Stimulated activated memory B cell treated with anti-CD40 and anti-IgM and Interleukin-4, amounts not matched to agents 10 μg/mL and 1 μg/mL and 100 μg/mL, for 72 hours (primary cell): ENCODE measurements around the gene FGGY.
"Not testable (repeated sequence)": the region's sequence is repeated elsewhere in the genome, so short reads cannot be mapped to it uniquely, and the experiment has no call there.

Source experiments
- ATAC-seq: fragments of 150-1000 bp; cut with Tn5 transposase; 2 replicates; pipeline ENCODE4 v1.10.0; 2021
- H3K27ac Mint-ChIP-seq: one replicate; pipeline ENCODE4 v1.8.0; 2022; ENCODE audit warnings: mild to moderate bottlenecking, mixed read lengths
- H3K27me3 Mint-ChIP-seq: one replicate; pipeline ENCODE4 v1.8.0; 2022; ENCODE audit warnings: mixed read lengths
- H3K36me3 Mint-ChIP-seq: one replicate; pipeline ENCODE4 v1.8.0; 2022; ENCODE audit warnings: mixed read lengths
- H3K4me1 Mint-ChIP-seq: one replicate; pipeline ENCODE4 v1.8.0; 2022; ENCODE audit warnings: mixed read lengths
- H3K4me3 Mint-ChIP-seq: one replicate; pipeline ENCODE4 v1.8.0; 2022; ENCODE audit warnings: mild to moderate bottlenecking, moderate library complexity, mixed read lengths
- H3K9me3 Mint-ChIP-seq: one replicate; pipeline ENCODE4 v1.8.0; 2022; ENCODE audit warnings: mixed read lengths

Gene FGGY

GRCh38 chr1:59609245-59609644, 312.4 kb downstream of the FGGY start:
- H3K4me1 Mint-ChIP-seq: peaks cover 8% of the 10 kb centered on the region
- H3K4me3 Mint-ChIP-seq: no peak overlapping the region
- no peak for ATAC-seq
- peaks cover 43% of the 10 kb centered on the region for H3K36me3 Mint-ChIP-seq
- peaks cover 5% of the 10 kb centered on the region for H3K9me3 Mint-ChIP-seq
- no peaks in the 10 kb centered on the region for H3K27me3 Mint-ChIP-seq
- H3K27ac Mint-ChIP-seq: no peak overlapping the region

DNA sequence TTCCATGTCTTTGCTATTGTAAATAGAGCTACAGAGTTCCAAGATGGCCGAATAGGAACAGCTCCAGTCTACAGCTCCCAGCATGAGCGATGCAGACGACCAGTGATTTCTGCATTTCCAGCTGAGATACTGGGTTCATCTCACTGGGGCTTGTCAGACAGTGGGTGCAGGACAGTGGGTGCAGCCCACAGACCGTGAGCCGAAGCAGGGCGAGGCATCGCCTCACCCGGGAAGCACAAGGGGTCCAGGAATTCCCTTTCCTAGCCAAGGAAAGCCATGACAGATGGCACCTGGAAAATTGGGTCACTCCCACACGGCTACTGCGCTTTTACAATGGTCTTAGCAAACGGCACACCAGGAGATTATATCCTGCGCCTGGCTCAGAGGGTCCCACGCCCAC, 313.6 kb downstream of the FGGY start:
- H3K27me3 Mint-ChIP-seq, H3K4me3 Mint-ChIP-seq, H3K4me1 Mint-ChIP-seq, H3K27ac Mint-ChIP-seq, ATAC-seq, H3K9me3 Mint-ChIP-seq: not testable (repeated sequence)
- H3K36me3 Mint-ChIP-seq: peaks cover 43% of the 10 kb centered on the region

DNA sequence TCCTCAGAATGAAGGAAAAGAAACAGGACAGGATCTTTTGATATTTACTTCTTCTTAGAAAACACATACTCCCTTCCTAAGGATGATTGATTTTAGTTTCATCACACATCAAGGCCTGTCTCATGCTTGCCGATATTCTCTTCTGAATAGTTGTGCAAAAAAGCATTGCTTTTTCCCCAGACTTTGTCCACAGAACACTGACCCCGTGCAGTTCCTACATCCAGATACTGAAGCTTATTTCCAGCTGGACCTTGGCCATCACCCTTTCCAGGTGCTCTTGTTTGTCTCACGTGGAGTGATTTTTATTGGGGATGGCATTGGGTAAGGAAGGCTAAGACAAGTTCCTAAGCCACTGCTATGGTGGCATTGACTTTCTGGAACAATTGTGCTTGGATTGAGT, 320.5 kb downstream of the FGGY start:
- Mint-ChIP-seq H3K27me3 (no peaks in the 10 kb centered on the region), H3K27ac (no peak overlapping the region), H3K4me1 (no peaks in the 10 kb centered on the region)

GRCh38 chr1:59619557-59619956, 322.7 kb downstream of the FGGY start:
- no peaks in the 10 kb centered on the region for H3K9me3 Mint-ChIP-seq
- no peaks in the 10 kb centered on the region for H3K27me3 Mint-ChIP-seq
- no peak overlapping the region for H3K4me3 Mint-ChIP-seq
- no peak overlapping the region for H3K27ac Mint-ChIP-seq
- H3K4me1 Mint-ChIP-seq: no peaks in the 10 kb centered on the region
- no peak for ATAC-seq
- peaks cover 11% of the 10 kb centered on the region for H3K36me3 Mint-ChIP-seq

More for the DNA sequence above, 320.5 kb downstream of the FGGY start:
- H3K4me3 Mint-ChIP-seq: no peak overlapping the region
- H3K9me3 Mint-ChIP-seq: no peaks in the 10 kb centered on the region
- H3K36me3 Mint-ChIP-seq: no peaks in the 10 kb centered on the region
- no peak for ATAC-seq

DNA sequence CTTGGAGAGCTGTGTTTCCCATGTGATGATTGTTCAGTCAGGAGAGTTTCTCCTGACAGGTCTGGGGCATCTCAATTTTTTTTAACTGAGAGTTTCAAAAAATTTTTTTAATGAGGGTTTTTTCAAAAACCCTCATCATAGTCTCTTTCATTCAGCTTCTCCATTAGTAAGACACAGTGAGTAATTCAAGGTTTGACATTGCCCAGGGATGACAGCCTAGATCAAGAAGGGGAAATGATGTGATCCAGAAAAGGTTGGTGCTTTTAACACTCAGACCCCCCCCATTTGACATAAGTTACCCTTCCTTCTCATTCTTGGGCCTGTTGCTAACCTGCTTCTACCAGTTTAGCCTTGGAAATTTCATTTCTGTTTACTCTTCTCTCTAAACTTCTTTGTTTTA, 328.5 kb downstream of the FGGY start:
- Mint-ChIP-seq H3K9me3 (no peaks in the 10 kb centered on the region), H3K4me1 (no peaks in the 10 kb centered on the region), H3K36me3 (peaks cover 17% of the 10 kb centered on the region), H3K27me3 (no peaks in the 10 kb centered on the region), H3K4me3 (no peak overlapping the region), H3K27ac (no peak overlapping the region)
- no peak for ATAC-seq

- H3K4me1 Mint-ChIP-seq: no peaks in the 10 kb centered on the region
Observed at GRCh38 chr1:59631561-59632255, 334.8 kb downstream of the FGGY start.

DNA sequence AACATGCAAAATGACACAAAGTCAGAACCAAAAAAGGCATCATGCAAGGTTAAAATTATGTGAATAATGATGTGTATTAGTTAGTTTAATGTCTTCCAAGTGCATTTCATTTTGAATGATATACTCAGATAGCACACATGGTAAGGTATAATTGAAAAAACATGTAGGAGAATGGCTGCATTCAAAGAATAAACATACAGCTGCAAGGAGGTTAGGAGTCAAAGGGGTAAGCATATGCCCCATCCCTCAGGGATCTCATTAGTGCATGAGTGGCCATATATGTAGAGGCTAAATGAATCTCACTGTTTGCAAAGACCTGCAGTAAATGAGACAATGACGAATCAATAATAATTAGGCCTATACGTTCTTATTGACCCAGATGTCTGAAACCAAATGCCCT, 338.2 kb downstream of the FGGY start:
- Mint-ChIP-seq H3K36me3 (peaks cover 13% of the 10 kb centered on the region), H3K4me3 (no peak overlapping the region), H3K27me3 (no peaks in the 10 kb centered on the region), H3K4me1 (no peaks in the 10 kb centered on the region), H3K27ac (no peak overlapping the region), H3K9me3 (peaks cover 3% of the 10 kb centered on the region)
- ATAC-seq: no peak

More at GRCh38 chr1:59631561-59632255, 334.8 kb downstream of the FGGY start:
- peaks cover 3% of the 10 kb centered on the region for H3K9me3 Mint-ChIP-seq
- H3K4me3 Mint-ChIP-seq: no peak overlapping the region
- no peak for ATAC-seq
- H3K36me3 Mint-ChIP-seq: peaks cover 9% of the 10 kb centered on the region
- no peaks in the 10 kb centered on the region for H3K27me3 Mint-ChIP-seq
- no peak overlapping the region for H3K27ac Mint-ChIP-seq

GRCh38 chr1:59638231-59638711, 341.4 kb downstream of the FGGY start:
- Mint-ChIP-seq H3K4me3 (no peak overlapping the region), H3K36me3 (peaks cover 13% of the 10 kb centered on the region), H3K27ac (no peak overlapping the region), H3K4me1 (no peaks in the 10 kb centered on the region), H3K27me3 (no peaks in the 10 kb centered on the region), H3K9me3 (peaks cover 3% of the 10 kb centered on the region)
- no peak for ATAC-seq

DNA sequence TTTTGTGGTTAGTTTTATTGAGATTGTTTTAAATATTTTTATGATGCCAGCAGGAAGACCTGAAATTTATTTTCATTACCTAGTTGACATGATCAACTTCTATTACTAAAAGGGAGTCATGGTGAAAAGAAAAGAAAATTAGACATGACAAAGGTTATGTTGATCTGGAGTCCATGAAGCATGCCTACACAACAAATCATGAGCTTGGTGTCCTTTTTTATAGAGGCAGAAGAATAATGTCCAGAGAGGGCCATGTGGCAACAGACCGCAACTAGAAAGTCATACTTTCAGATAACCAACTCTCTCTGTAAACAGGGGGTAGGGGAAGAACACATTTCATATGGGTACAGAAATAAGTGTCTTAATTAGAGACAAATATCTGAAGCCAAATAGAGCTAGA, 342.4 kb downstream of the FGGY start:
- Mint-ChIP-seq H3K27ac (no peak overlapping the region), H3K4me1 (no peaks in the 10 kb centered on the region), H3K9me3 (no peaks in the 10 kb centered on the region), H3K27me3 (no peaks in the 10 kb centered on the region), H3K36me3 (peaks cover 7% of the 10 kb centered on the region), H3K4me3 (no peak overlapping the region)
- no peak for ATAC-seq

- Mint-ChIP-seq H3K27me3 (no peaks in the 10 kb centered on the region), H3K36me3 (peaks cover 7% of the 10 kb centered on the region), H3K4me1 (no peaks in the 10 kb centered on the region), H3K27ac (no peak overlapping the region), H3K4me3 (no peak overlapping the region), H3K9me3 (no peaks in the 10 kb centered on the region)
- no peak for ATAC-seq
Observed at GRCh38 chr1:59640851-59641250, 344.0 kb downstream of the FGGY start.

GRCh38 chr1:59641836-59642235, 344.9 kb downstream of the FGGY start:
- Mint-ChIP-seq H3K27ac (peak overlapping the region; percentile 12), H3K4me3 (no peak overlapping the region), H3K36me3 (peaks cover 7% of the 10 kb centered on the region), H3K27me3 (no peaks in the 10 kb centered on the region), H3K9me3 (no peaks in the 10 kb centered on the region), H3K4me1 (no peaks in the 10 kb centered on the region)
- no peak for ATAC-seq

- peaks cover 7% of the 10 kb centered on the region for H3K36me3 Mint-ChIP-seq
- no peaks in the 10 kb centered on the region for H3K4me1 Mint-ChIP-seq
- no peak overlapping the region for H3K4me3 Mint-ChIP-seq
- no peak for ATAC-seq
- H3K27ac Mint-ChIP-seq: no peak overlapping the region
- H3K9me3 Mint-ChIP-seq: no peaks in the 10 kb centered on the region
- no peaks in the 10 kb centered on the region for H3K27me3 Mint-ChIP-seq
Observed at GRCh38 chr1:59643526-59643925, 346.6 kb downstream of the FGGY start.

GRCh38 chr1:59645893-59646292, 349.0 kb downstream of the FGGY start:
- Mint-ChIP-seq H3K9me3 (no peaks in the 10 kb centered on the region), H3K4me3 (no peak overlapping the region), H3K4me1 (no peaks in the 10 kb centered on the region), H3K36me3 (peaks cover 2% of the 10 kb centered on the region), H3K27me3 (no peaks in the 10 kb centered on the region), H3K27ac (no peak overlapping the region)
- no peak for ATAC-seq

DNA sequence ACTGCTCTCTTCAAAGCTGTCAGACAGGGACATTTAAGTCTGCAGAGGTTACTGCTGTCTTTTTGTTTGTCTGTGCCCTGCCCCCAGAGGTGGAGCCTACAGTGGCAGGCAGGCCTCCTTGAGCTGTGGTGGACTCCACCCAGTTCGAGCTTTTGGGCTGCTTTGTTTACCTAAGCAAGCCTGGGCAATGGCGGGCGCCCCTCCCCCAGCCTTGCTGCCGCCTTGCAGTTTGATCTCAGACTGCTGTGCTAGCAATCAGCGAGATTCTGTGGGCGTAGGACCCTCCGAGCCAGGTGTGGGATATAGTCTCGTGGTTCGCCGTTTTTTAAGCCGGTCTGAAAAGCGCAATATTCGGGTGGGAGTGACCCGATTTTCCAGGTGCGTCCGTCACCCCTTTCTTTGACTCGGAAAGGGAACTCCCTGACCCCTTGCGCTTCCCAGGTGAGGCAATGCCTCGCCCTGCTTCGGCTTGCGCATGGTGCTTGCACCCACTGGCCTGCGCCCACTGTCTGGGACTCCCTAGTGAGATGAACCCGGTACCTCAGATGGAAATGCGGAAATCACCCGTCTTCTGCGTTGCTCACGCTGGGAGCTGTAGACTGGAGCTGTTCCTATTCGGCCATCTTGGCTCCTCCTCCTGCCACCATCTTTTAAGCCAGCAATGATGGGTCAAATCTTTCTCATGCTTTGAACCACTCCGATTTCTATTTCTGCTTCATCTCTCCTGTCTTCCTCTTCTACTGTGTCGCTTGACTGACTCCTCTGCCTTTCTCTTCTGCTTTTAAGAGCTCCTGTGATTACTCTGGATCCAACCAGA, 356.5 kb downstream of the FGGY start:
- H3K27ac Mint-ChIP-seq, H3K27me3 Mint-ChIP-seq, H3K4me1 Mint-ChIP-seq, ATAC-seq, H3K4me3 Mint-ChIP-seq, H3K9me3 Mint-ChIP-seq: not testable (repeated sequence)
- peaks cover 24% of the 10 kb centered on the region for H3K36me3 Mint-ChIP-seq

- no peak overlapping the region for H3K4me3 Mint-ChIP-seq
- no peaks in the 10 kb centered on the region for H3K4me1 Mint-ChIP-seq
- H3K36me3 Mint-ChIP-seq: peaks cover 24% of the 10 kb centered on the region
- H3K27me3 Mint-ChIP-seq: no peaks in the 10 kb centered on the region
- ATAC-seq: no peak
- no peak overlapping the region for H3K27ac Mint-ChIP-seq
- H3K9me3 Mint-ChIP-seq: no peaks in the 10 kb centered on the region
Observed at GRCh38 chr1:59653968-59654367, 357.1 kb downstream of the FGGY start.
